HG03097 (cell line): ENCODE data around the gene MAMDC4.
"Not testable (repeated sequence)": the region's sequence is repeated elsewhere in the genome, so short reads cannot be mapped to it uniquely, and the experiment has no call there.

Source experiments
- ATAC-seq: cut with Tn5 transposase; IDR thresholded peaks from one replicate; pipeline ENCODE4 v1.9.1; 2021; ENCODE audit not compliant: unreplicated experiment, low FRiP score

Gene MAMDC4

DNA sequence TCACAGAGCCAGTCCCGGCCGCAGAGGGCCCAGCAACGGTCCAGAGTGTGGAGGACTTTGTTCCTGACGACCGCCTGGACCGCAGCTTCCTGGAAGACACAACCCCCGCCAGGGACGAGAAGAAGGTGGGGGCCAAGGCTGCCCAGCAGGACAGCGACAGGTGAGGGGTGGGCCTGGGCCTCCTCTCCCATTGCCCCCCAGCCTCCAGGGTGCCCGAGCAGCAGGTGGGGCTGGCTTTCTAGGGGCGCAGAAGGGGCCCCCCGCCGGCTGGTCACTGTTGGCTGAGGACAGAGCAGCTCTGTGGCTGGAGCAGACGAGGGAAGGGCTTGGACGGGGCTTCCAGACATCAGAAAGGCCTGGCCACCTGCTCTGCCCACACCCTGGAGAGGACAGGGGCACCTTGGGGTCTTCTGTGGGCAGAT lies 14.3 kb upstream of the MAMDC4 start:
- not testable (repeated sequence) for ATAC-seq

DNA sequence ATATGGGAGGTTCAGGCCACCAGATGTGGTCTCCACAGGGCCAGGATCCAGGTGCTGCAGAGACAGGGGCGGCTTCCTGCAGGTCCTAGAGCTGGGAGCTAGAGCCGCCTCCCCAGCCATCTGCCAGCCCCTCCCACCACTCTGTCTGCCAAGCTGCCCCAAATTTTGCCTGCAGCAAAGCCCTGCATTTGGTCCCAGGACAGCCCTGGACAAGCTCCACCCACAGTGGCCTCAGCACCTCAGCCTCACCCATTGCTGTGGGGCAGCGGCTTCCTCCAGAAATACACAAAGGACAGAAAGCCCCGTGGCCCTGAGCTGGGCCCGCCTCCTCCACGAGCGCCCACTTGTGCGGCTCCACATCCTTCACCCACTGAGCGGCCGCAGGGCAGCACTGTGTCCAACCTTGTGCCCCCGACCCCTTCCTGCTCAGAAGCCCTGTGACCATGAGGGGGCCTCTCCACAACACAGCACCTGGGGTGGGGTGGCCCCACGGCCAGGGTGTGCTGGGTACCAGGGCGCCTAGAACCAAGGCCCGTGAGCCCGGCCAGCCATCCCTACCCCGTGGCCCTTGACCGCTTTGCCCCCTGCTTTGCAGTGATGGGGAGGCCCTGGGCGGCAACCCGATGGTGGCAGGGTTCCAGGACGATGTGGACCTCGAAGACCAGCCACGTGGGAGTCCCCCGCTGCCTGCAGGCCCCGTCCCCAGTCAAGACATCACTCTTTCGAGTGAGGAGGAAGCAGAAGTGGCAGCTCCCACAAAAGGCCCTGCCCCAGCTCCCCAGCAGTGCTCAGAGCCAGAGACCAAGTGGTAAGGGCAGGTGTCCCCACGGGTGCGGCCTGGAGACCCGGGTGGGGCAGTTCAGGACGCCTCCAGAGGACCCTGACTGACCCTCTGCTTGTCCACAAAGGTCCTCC lies 13.6 kb upstream of the MAMDC4 start:
- ATAC-seq, result no peak

DNA sequence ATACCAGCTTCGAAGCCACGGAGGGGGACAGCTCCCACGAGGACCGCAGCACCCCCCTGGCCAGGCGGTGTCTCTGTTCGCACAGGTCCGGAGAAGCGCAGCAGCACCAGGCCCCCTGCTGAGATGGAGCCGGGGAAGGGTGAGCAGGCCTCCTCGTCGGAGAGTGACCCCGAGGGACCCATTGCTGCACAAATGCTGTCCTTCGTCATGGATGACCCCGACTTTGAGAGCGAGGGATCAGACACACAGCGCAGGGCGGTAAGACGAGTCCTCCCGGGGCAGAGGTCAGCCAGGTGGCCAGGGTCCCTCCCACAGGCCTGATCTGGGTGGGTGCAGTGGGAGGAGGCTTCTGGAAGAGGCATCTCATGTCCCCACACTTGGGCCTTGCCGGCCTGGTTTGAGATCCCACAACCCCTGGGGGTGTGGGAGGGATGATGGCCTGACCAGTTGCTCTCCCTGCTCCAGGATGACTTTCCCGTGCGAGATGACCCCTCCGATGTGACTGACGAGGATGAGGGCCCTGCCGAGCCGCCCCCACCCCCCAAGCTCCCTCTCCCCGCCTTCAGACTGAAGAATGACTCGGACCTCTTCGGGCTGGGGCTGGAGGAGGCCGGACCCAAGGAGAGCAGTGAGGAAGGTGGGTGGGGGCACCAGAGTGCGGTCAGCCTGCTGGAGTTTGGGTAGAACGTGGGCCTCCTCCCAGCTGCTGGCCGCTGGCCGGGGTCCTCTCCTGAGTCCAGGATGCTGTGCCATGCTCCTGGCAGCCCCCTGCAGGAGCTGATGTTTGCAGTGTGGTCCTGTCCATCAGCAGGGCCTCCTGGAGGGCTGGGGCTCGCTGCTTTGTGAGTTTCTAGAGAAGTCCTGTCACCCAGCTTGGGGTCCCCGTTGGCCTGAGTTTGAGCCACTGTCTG lies 12.7 kb upstream of the MAMDC4 start:
- no peak for ATAC-seq

DNA sequence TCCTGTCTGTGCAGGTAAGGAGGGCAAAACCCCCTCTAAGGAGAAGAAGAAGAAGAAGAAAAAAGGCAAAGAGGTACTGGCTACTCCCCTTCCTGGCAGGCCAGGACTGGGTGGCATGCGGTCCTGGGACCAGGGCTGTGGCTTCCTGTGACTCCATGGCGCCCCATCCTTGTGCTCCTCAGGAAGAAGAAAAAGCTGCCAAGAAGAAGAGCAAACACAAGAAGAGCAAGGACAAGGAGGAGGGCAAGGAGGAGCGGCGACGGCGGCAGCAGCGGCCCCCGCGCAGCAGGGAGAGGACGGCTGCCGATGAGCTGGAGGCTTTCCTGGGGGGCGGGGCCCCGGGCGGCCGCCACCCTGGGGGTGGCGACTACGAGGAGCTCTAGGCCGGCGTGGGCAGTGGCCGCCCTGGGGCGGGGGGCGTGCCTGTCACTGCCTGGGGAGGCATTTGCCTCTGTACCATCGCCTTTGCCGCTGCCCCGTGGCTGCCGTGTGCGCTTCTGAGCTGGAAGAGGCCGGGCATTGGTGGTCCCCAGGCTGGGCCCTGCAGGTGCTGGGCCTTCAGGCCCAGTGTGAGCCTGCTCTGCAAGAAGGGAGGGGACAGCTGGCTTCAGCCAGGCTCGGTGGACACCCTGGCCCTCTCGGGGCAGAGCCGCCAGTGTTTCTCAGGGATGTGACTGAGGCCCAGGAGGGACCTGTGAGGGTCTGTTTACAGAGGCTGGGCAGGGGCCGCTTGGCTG lies 11.8 kb upstream of the MAMDC4 start:
- no peak for ATAC-seq

DNA sequence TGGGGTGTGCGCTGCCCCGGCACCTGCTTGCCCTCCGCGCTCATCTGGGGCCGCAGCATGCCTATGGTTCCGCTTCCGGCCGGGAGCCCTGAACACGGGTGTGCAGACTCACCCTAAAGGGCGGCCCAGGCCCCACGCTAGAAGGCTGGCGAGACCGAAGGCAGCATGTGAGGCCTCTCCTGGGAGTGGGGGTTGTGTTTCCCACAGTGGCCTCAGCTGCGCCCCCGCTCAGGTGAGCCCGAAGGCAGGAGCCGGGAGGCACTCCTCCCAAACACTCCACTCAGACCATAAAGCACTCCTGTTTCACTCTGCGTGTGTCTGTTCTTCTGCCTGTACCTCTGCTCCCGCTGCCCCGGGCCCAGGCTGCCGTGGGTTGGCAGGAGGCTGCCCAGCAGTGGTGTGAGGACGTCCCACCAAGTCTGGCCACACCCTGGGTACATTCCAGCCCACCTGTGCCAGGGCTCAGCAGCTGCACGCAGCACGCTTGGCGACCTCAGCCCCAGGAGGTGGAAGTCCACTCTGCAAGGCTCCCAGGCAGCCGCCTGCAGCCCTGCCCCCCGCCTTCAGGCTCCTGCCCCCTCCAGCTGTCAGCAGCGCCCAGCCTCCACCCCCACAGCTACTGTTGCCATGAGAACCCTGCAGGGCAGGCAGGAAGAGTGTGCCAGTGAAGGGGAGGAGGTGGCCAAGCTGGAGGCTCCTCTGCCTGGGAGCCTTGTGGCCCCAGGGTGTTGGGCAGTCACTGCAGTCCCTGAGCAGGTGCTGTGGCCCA lies 11.1 kb upstream of the MAMDC4 start:
- ATAC-seq, result no peak

DNA sequence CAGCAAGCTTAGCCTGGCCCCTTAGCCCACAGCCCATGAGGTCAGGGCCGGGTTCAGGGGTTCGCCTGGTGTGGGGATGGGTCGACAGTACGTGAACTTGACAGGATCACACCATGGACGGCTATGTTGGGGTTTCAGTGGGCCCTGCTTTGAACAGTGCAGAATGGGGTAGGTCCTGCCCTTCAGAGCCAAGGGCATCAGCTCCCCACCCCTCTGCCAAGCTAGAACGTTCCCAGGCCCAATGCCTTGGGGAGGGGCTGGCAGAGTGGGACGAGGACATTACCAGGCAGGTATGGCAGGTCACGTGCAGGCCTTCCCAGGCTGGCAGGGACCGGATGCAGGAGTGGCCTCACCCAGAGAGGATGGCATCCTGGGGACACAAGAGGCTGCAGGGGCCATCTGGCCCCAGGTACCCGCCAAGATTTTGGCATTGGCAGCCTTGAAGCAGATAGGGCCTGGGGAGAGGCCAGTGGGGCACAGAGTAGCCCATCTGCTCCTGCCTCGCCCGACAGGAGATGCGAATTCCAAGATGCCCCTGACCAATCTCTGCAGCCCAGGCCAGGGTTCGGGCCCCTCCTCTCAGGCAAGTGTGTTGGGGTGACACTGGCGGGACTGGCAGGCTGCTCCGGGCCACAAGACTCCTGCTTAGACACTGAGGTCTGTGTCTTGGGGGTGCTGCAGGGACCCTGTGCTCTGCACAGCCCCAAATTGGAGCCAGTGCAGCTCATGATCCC lies 10.3 kb upstream of the MAMDC4 start:
- not testable (repeated sequence) for ATAC-seq

DNA sequence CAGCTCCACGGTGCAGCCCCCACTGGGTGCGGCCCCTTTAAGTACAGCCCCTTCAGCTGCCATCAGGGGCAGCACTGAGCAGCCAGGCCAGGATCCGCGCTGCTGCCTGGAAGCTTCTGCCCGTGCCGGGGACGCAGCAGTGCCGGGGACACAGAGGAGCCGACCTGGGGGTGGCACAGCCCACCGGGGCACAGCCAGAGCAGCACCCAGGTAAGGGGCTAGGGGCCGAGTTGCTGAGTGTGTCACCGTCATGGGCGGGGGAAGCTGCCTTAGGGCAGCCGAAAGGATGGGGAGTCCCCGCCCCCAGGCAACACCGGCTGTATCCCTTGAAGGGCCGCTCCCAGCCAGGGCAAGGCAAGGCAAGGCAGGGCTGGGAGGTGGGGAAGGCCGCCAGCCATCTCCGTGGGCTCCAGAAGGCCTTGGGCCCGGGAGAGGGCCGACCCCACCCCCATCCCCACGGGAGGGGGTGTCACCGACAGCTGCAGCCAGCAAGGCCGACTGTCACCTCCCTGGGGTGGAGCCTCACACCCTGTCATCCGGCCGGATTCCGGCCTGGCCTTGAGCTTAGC lies 9.7 kb upstream of the MAMDC4 start, which contains the start of gene AJM1:
TSS of gene AJM1 (plus strand) at position 99 of the 569 bp plus-strand sequence. CDS start 1,937 bp downstream, outside the sequence.
- ATAC-seq, result peak; percentile 49

DNA sequence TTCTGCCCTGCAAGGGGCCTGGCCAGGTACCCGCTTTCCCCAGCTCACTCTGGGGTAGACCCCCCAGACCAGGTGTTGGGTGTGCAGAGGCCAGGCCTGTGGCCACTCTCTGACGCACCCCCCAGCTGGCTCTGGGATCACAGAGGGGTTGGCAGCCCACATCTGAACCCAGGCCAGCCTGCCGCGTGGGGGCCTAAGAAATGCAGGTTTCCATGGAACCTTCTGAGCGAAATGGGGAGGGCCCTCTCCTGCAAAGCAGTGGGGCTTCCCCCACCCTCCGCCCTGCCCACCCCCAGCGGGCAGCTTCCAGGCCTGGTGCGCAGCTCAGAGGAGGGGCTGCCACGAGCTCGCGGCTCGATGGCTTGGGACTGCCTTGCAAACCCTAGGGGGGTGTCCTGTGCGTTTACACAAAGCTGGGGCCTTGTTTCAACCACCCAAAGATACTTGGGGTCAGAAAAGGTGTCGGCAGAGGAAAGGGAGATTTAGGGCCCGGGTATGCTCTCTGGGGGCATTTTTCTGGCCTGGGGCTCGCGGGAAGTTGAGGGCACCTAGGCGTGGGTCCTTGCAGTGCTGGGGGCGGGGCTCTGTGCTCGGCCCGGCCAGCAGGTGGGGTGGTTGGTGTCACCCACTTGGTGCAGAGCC lies 8.9 kb upstream of the MAMDC4 start:
- ATAC-seq, result not testable (repeated sequence)

DNA sequence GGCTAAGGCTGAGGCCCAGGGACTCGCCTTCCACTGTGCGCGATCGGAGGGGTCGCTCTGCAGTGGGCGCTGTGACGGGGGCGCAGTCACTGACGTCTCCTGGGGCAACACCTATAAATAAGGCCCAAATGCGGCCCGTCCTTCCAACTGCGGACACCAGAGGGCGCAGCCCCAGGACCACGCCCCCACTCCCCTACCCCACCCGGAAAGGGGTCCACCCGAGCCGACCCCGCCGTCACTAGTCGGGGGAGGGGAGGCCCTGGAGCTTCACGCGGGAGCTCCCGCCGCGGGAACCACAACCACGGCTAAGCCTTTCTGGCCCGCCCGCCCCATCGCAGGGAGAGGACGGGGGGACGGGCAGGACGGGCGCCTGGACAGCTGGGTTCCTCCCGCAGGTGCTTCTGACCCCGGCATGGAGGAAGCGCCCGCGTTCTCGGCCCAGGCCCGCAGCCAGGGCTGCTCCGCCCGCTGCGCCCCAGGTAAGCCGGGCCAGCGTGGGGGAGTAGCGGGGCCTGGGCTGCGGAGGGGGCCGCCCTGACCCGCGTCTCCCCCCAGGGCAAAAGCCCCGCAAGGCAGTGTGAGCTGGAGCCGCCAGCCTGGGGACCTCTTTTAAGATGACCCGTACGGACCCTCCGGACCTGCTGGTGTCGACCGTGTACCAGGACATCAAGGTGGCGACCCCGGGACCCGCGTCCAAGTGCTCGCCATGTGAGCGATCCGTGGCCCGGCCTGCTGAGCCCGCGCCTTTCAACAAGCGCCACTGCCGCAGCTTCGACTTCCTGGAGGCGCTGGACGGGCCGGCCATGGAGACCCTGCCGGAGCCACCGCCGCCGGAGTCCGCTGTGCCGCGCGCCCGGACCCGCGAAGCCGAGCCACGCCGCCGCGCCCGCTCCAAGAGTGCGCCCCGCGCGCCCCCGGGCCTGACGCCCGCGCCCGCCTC lies 8.1 kb upstream of the MAMDC4 start:
- ATAC-seq, result not testable (repeated sequence)

DNA sequence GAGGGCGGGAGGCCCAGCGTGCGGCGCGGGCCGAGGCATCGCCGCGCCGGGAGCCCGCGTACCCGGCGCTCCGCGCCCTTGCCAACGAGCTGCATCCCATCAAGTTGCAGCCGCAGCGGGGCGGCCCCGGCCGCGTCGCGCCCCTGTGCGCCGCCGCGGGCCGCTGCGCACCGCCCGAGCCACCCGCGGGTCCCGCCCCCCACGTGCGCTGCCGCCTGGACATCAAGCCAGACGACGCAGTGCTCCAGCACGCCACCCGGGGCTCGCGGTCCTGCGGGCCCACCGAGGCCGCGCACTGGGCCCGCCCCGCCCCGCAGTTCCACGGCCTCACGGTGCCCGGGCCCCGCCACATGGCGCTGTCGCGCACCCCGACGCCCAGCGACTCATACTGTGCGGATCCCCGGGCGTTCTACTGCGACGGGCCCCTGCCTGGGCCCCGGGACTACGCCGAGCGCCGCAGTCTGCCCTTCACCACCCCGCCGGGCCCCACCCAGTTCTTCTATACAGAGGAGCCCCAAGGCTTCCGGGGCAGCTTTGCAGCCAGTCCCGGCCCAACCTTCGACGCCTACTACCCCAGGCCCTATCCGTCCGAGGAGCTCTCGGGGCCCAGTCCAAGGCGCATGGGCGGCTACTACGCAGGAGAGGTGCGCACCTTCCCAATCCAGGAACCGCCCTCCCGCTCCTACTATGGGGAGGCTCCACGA lies 7.2 kb upstream of the MAMDC4 start:
- ATAC-seq, result no peak

DNA sequence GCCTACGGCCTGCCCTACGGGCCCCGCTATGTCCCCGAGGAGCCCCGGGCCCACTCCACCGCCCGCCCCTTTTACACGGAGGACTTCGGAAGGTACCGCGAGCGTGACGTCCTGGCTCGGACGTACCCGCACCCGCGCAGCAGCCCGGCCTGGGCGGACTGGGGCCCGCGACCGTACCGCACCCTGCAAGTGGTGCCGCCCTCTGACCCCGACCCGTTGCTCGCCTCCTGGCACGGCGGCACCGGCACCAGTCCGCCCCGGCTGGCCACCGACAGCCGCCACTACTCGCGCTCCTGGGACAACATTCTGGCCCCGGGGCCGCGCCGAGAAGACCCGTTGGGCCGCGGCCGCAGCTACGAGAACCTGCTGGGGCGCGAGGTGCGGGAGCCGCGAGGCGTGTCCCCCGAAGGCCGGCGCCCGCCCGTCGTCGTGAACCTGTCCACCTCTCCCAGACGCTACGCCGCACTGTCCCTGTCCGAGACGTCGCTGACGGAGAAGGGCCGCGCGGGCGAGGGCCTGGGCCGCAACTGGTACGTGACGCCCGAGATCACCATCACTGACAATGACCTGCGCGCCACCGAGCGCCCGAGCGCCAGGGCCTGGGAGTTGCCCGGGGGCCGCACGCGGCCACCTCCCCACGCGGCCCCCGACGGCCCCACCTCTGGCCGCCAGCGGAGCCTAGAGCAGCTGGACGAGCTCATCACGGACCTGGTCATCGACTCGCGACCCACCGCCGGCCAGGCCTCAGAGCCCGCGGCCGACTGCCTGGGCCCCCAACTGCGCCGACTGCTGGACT lies 6.5 kb upstream of the MAMDC4 start:
- no peak for ATAC-seq

DNA sequence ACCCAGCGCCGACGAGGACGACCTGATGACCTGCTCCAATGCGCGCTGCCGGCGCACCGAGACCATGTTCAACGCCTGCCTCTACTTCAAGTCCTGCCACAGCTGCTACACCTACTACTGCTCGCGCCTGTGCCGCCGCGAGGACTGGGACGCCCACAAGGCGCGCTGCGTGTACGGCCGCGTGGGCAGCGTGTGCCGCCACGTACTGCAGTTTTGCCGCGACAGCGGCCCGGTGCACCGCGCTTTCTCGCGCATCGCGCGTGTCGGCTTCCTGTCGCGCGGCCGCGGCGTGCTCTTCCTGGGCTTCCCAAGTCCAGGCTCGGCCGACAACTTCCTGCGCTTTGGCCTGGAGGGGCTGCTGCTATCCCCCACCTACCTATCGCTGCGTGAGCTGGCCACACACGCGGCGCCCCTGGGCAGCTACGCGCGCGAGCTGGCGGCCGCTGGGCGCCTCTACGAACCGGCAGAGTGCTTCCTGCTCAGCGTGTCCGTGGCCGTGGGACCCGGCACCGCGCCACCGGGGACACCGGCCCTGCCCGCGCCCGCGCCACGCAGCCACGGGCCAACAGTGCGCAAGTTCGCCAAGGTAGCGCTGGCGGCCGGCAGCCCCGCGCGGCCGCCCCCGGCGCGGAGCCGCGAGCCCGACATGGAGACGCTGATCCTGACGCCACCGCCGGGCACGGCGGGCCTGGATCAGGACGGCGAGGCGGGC lies 5.6 kb upstream of the MAMDC4 start:
- ATAC-seq, result no peak

DNA sequence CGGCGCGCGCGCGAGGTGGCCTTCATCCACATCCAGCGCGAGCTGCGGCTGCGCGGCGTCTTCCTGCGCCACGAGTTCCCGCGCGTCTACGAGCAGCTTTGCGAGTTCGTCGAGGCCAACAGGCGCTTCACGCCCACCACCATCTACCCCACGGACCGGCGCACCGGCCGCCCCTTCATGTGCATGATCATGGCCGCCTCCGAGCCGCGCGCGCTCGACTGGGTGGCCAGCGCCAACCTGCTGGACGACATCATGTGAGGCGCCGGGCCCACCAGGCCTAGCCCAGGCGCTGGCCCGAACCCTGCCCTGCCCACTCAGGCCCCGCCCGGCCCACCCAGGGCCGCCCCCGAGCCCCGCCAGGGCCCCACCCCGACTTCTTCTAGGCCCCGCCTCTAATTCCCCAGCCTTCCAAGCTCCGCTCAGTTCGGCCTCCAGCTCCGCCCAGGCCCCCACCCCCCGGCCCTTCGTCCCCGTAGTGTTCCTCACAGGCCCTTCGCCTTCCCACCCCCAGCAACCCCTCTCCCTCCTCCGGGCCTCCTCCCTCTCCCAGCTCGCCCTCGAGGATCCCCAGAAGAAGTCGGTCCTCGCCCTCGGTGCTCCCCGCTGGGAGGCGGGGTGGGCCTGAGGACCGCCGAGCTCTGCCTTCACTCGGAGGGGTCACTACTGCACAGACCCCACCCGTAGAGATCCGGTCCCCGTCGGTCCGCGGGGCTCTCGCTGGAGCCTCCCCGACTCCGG lies 4.9 kb upstream of the MAMDC4 start:
- ATAC-seq, result no peak

DNA sequence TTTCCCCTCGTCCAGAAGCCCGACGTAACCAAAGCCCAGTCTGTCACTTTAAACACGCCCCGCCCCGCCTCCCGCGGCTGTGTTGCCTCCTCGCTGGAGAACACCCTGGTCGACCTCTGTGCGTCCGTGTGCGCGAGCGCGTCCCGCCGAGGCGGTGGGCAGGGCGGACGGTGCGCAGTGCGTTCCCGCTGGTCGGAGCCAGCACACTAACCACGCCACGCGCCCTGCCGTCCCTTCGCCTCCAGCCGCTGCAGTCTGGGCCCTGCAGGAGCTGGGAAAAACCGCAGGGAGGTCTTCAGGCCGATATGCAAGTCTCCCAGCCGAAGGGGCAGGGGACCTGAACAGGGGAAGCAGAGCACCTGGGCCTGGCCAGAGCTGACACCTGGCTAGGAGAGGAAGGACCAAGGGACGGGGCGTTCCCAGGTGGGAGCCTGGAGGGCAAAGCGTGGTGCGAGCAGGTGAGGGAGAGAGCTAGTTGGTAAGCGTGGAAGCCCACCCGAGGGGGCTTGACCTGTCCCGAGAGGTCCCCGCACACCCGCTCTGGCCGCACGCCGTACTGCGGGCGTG lies 4.2 kb upstream of the MAMDC4 start:
- ATAC-seq, result no peak
